SHP77 (cell line): ENCODE measurements around the gene MBNL2.
"Not testable (repeated sequence)": the region's sequence is repeated elsewhere in the genome, so short reads cannot be mapped to it uniquely, and the experiment has no call there.

Experiments used
- DNase-seq, 2 experiments: peaks; one replicate each; lab custom pipeline; 2025; lab: John Stamatoyannopoulos, UW

The MBNL2 gene

DNA sequence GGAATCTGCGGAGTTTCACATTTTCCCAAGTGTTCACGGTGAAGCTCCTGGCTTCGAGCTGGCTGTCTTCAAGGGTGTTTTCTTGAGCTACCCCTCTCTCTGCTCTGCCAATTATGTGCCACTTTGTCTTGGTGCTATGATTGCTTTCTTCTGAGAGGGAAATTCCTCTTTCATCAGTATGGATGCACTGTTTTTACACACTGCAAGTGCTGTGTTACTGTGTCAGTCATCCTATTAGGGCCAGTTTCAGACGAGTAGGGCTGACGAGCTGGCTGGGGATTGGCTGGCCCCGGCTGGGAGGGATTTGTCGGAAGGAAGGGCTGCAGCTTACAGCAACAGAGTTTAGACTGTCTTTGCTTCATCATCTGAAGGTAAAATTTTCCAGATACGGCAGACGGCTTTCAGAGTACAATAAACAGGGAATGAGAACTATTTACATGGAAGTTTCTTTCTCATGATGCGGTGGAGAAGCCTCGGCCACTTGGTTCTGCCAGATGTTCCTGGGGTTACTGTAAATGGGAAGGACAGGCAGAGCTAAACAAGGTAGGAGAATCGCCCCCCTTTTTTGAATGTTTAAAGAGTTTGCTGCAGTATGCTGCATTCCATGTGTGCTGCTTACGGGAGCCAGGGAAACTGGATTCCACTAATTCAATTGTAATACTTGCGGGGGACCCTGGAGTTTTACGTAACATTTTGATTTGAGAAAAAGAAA lies at the start of gene MBNL2:
MBNL2 (plus strand) TSS at position 345 of the 712 bp plus-strand sequence. CDS start 53,903 bp downstream, outside the sequence.
- peak; percentile 94 to 99 for DNase-seq

- DNase-seq = no peak
Observed at GRCh38 chr13:97174638-97175037, 47.5 kb upstream of the MBNL2 start.

DNA sequence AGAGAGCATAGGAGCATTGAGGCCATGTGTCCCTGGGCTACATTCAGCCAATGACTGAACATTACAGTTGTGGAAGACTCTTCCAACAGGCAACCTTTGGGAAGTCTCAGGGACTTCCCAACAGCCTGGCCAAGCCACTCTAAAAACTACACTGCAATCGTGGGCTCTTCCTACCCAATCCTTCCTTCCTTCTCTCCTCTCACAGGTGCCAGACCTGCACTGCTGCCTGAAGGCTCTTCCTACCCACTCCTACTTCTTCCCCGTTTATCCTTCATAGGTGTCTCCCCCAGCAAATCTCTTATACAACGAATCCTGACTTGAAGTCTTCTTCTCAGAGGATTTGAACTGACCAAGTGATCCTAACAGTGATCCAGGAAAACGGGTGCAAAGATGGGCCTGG lies 47.1 kb upstream of the MBNL2 start:
- no peak for DNase-seq

DNA sequence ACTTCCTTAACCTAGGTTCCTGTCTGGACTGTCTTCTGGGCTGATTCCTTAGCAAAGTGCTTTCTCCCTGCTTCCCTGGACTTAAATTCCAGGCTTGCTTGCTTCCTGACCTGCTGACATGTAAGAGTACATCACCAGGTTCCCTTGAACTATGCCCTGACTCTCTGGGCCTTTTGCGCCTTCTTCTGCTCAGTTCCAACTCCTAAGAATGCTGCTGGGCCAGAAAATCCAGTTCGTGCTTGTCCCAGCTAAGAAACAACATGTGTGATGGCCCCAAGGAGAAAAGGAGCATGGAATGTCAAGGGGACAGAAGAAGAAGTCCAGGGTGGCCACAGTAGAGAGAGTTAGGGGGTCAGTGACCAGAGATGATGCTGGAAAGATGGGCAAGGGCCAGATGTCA lies 42.6 kb upstream of the MBNL2 start:
- no peak for DNase-seq

- peak; percentile 37 to 61 for DNase-seq
Observed at GRCh38 chr13:97182111-97182890, 39.8 kb upstream of the MBNL2 start.

- DNase-seq = no peak
Observed at GRCh38 chr13:97185291-97185690, 36.8 kb upstream of the MBNL2 start.

DNA sequence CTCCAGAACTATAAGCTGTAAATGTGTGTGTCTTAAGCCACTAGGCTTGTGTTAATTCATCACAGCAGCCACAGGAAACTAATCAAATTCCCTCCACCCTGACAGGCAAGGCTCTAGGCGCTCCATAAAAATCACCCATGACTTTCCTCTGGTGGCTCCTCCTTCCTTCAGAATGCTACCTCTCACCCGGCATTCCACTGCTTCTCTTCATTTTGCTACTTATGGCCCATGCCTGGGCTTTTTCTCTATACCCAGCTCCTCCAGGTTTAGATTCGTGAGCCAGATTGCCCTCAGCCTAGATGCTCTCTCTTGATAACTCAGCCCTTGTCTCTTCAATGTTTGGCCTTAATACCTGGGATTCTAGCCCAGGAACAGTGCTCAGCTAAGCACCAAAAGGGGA lies 36.4 kb upstream of the MBNL2 start:
- no peak for DNase-seq

GRCh38 chr13:97188207-97188606 lies 33.9 kb upstream of the MBNL2 start:
- no peak for DNase-seq

DNA sequence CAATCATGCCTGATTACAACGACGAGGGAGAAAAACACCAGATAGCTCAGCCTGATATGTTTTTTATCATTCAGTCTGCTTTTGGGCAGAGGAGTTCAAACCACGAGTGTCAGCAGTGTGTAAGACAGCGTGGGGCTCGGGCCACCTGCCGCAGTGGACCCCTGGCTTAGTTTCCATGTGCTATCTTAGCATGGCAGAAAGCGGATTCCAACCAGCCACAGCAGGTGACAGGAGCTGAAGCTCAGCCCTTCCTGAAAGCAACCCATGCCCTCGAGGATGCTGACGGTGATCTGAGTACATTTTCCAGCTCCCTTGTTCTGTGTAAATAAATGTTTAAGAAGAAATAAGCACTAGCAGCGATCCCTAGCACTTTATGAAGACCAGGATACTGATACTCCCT lies 32.2 kb upstream of the MBNL2 start:
- DNase-seq = peak; percentile 62 to 76

DNA sequence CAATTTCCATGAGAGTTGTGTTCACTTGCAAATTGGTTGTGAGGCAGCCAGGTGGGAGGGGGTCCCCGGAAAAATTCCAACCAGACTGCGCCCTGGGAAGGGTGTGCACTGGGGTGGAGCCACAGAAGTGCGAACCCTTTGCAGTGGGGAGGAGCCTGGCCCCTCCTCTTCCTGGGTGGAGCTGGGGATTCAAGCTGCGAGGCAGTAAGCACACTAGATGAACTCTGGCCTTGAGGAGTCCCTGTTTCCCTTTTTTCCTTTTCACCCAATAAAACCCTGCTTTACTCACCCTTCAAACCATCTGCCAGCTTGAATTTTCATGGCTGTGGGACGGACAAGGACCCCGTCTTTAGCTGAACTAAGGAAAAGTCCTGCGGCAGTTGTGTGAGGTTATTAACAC lies 31.0 kb upstream of the MBNL2 start:
- DNase-seq = peak; percentile 69 to 83

DNA sequence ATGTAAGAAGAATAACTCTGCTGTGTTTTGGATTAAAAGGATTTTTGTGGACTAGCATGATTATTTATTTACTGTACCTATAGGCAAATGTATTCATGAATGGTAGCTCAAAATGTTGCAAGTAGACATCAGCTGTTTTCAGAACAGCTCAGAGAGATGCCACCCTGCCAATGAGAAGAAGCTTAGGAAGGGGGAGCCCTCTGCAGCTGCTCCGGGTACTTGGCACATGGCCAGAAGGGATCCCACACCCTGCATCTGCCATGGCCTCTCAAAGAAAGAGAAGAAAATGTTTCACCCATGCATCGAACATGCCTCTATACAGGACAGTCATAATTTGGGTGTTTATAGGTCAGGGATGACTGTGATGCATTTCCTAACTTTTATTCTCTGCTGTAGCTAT lies 30.5 kb upstream of the MBNL2 start:
- DNase-seq = peak in 1 of 2 experiments; percentile 26

GRCh38 chr13:97192166-97192565 lies 30.0 kb upstream of the MBNL2 start:
- DNase-seq = no peak

GRCh38 chr13:97193577-97193976 lies 28.6 kb upstream of the MBNL2 start:
- no peak for DNase-seq

- no peak for DNase-seq
Observed at GRCh38 chr13:97194479-97194878, 27.7 kb upstream of the MBNL2 start.

- no peak for DNase-seq
Observed at GRCh38 chr13:97196340-97196739, 25.8 kb upstream of the MBNL2 start.

- no peak for DNase-seq
Observed at GRCh38 chr13:97198753-97199152, 23.4 kb upstream of the MBNL2 start.

DNA sequence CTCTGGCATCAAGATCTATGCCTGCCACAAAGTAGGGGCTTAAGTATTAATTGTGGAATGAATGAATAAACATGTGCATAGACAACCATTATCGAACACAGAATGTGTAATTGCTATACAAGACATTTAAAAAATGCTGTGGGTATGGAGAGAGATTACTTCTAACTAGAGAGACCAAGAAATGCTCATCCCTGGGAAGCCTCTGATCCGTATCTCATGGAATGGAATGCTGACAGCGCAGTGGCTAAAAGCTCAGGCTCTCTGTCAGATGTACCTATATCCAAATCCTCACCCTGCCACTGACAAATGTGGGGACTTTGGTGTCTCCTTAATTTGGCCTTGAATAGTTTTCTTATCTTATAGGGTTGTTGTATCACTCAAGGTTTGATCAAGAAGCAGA lies 22.7 kb upstream of the MBNL2 start:
- no peak for DNase-seq

- no peak for DNase-seq
Observed at GRCh38 chr13:97200081-97200942, 21.8 kb upstream of the MBNL2 start.

DNA sequence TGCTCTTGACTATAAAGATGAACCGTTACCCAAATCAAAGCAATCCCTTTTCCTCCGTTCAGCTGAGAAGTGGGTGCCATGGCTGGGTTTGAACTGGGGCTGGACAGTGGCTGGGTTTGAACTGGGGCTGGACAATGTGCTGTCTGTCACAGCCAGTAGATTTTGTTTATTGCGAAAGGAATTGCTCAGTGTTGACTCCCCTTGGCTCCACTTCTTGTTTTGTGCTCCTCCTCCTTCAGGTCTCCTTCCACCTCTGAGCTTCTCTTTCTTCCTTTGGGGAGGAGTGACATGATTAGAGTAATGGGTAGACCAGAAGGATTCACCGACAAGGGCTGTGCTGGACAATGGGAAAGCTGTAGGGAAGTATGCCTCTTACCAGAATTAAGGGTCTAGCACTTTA lies 19.4 kb upstream of the MBNL2 start:
- no peak for DNase-seq

- no peak for DNase-seq
Observed at GRCh38 chr13:97205465-97205864, 16.7 kb upstream of the MBNL2 start.

- DNase-seq = no peak
Observed at GRCh38 chr13:97205982-97206381, 16.2 kb upstream of the MBNL2 start.

GRCh38 chr13:97207252-97207651 lies 14.9 kb upstream of the MBNL2 start:
- DNase-seq = not testable (repeated sequence)

DNA sequence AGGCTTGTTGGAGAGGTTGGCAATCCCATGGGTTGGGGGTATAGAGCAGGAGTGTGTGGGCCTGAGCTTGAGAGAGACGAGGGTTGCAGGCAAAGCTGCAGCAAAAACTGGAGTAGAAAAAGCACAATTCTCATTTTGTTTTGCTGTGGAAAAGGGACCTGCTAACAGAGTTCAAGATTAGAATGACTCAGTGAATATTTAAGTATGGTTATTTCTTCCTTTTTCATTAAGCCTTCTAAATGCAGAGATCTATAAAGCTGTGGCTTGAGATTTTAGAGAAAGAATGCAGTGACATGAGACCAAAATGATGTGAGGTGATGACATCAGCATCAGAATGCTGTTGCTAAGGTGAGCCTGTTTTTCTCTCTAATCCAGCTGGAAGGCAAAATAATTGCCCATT lies 10.8 kb upstream of the MBNL2 start:
- no peak for DNase-seq
